Omental fat pad (tissue), 4 donors: ENCODE data around the gene NGEF. TPM values are rescaled to one million over a fixed set of nuclear protein-coding genes. Genes with fewer than 3 reads are reported as not detected.

Experiments used
- ATAC-seq: fragments of 150-250 bp; one replicate; pipeline ENCODE4 v1.9.1; 2016; ENCODE audit warnings: mild to moderate bottlenecking, moderate library complexity; ENCODE audit not compliant: low FRiP score
- DNase-seq: peaks from one replicate; pipeline ENCODE4 v3.0.0-alpha.2; 2019; ENCODE audit warnings: low spot score
- total RNA-seq, 4 donors: library from RNA; depleted of rRNA; stranded (reverse); fragments of >200 nt; gene quantifications; one replicate each; pipeline ENCODE4 v1.1.0, GENCODE V29; 2016
- TF ChIP-seq, protein P1 (sequence below), 3 donors: fragments of 450-650 bp; IDR thresholded peaks; one replicate each; pipeline ENCODE4 v1.5.1; 2016 to 2017; ENCODE audit warnings: antibody characterized with exemption in 3 of 3, mild to moderate bottlenecking in 3 of 3, moderate library complexity in 2 of 3

NGEF gene
- total RNA-seq, 4 donors from 2014 or later = 1.1 to 1.9 (median 1.3) TPM; not detected in 1

DNA sequence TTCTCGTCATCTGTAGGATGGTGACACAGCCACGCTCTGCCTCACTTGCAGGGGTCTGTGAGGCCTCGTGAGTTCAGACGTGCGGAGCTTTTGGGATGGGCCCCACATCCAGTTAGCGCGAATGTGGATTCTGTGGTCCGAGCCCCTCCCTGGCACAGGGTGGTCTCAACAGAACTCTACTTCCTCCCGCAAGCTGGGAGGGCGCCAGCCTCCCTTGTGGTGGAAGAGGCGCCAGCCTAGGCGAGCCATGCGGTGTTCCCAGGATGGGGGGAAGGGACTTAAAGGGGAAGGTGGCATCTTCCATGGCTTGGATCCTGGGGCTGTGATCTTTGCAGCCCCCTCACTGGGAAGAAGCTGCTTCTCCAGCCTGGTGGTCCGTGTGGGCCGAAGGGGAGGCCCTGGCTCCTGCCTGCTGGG is 141.6 kb downstream of the NGEF start:
- no peak for DNase-seq
- TF ChIP-seq, protein P1, sequence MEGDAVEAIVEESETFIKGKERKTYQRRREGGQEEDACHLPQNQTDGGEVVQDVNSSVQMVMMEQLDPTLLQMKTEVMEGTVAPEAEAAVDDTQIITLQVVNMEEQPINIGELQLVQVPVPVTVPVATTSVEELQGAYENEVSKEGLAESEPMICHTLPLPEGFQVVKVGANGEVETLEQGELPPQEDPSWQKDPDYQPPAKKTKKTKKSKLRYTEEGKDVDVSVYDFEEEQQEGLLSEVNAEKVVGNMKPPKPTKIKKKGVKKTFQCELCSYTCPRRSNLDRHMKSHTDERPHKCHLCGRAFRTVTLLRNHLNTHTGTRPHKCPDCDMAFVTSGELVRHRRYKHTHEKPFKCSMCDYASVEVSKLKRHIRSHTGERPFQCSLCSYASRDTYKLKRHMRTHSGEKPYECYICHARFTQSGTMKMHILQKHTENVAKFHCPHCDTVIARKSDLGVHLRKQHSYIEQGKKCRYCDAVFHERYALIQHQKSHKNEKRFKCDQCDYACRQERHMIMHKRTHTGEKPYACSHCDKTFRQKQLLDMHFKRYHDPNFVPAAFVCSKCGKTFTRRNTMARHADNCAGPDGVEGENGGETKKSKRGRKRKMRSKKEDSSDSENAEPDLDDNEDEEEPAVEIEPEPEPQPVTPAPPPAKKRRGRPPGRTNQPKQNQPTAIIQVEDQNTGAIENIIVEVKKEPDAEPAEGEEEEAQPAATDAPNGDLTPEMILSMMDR (IDR thresholded peaks at IDR 0.05) = no peak
- ATAC-seq = no peak

DNA sequence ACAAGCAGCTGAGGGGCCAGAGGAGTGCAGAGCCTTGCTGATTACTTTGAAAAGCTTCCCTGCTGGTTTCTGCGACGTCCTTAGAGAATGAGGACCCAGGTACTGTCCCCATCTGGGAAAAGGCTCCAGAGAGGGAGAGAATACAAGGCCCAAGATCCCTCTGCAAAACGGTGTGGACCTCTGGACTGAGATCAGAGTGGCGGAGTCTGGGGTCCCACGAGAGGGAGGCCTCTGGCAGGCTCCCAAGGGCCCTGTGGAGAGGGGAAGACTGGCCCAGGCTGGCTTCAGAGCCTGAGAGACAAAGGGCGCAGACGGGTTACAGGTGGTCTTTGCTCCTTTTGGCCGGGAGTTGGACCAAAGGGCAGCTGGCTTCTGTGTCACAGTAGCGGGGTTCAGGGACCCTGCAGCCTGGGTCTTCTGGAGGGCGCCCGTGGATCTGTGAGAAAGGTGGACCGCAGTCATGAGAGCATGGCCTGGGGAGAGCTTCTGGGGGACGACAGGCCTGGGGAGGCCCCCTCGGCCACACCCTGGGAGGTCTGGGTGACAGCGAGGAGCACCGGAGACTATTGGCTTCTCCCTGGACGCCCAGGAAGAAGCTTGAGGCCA is 142.2 kb downstream of the NGEF start:
- DNase-seq (no peak), ATAC-seq (no peak)
- TF ChIP-seq, protein P1 (IDR thresholded peaks at IDR 0.05) = no peak

DNA sequence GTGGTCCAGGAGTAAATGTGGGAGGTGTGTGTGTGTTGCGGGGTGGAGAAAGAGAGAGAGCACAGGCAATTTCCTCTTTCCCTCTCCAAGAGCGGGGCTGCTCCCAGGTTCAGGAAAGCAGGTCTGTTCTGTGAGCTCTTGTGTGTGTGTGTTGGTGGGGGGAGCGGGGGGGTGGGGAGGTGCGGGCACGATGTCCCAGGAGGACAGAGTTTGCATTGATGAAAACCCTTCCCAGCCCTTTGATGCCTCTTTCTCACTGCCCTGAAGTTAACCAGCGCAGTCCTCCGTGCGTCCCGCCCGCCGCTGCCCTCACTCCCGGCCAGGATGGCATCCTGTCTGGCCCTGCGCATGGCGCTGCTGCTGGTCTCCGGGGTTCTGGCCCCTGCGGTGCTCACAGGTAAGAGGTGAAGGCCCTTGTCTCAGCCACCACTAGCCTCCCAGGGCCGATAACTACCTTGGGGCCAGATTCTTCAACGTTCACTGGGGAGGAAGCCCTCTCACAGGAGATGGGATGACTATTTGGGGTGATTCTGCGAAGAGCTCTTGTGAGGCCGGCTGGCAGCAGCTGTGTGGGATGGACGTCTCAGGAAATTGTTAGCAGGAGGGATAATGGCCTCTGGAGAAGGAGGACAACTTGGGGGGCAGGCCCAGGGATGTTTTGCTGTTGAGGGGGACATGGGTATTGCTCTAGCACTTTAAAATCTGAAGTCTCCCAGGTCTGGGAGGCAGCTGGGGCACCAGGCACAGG is 142.9 kb downstream of the NGEF start, which contains the start of gene SNORC:
Gene SNORC (plus strand): TSS at position 247 of the 748 bp plus-strand sequence. CDS start 78 bp downstream, at position 325.
- no peak for ATAC-seq
- TF ChIP-seq, protein P1 (IDR thresholded peaks at IDR 0.05) = no peak
- no peak for DNase-seq

DNA sequence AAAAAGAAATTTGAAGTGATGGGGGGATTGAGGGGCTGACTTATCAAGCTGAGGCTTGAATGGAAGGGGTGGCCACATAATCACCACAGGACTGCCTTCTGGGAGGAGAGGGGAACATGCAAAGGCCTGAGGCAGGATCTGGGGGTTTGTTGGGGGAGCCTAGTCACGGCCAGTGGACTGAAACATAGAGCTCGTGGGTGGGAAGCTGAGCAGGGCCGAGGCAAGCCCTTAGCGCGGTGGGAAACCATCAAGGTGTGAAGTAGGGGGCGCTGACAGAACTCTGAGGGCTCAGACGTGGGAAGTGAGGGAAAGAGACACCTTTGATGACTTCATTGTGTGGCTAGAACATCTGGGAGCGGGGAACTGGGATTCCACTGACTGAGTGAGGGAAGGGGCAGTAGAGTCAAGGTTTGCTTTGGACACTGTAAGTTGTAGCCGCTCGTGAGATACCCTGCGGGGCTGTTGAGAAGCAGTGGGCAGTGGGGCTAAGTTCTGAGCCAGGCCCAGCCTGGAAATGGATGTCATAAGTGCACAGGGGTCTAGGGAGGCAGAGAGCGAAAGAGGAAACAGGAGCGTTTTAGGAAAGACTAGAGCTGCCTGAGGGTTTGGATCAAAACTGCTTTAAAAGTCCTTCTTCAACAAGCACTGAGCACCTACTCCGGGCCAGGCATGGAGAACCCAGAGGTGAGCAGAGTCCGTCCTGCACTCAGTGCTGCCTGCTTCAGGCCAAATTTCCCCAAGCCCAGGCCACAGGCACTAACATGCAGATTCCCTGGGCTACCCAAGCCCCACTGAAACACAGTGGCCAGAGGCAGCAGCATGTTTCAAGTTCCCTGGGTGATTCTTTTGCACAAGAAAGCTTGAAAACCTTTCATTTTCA is 143.7 kb downstream of the NGEF start:
- ATAC-seq (no peak), DNase-seq (no peak)
- TF ChIP-seq, protein P1 (IDR thresholded peaks at IDR 0.05) = no peak

DNA sequence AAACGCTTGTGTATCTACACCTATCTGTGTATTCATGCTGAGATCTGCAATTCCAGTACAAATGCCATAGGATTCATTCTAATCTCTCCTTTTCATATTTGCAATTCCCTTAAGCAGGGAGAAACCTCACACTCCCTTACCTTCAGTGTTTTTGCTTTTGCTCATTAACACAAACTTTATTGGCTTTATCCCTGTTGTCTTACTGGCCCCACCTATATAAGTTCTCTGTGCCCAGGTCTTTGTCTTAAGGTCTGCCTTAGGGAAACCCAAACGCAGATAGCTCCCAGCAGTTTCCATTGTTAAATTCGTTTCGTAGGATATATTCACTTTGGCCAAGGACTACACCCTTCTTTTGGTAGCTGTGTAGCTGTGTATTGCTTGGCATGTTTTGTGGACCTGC is 147.0 kb downstream of the NGEF start:
- ATAC-seq = no peak
- TF ChIP-seq, protein P1 (IDR thresholded peaks at IDR 0.05) = no peak
- DNase-seq = no peak

DNA sequence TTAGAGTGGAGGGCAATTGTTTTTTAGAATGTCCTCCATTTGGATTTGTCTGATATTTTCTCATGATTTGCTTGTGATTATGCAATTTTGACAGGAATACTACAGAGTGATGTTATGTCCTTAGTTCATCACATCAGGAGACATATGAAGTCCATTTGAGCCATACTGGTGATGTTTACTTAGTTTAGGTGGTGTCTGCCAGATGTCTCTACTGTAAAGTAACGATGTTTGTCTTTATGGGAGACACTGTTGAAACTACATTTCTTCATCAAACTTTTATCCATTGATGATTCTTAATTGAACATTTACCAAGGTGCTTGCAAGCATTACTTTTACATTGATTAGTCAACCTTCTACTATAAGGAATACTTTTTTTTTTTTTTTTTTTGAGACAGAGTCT is 147.9 kb downstream of the NGEF start:
- DNase-seq (no peak), ATAC-seq (no peak)
- TF ChIP-seq, protein P1 (IDR thresholded peaks at IDR 0.05) = no peak
